Parathyroid adenoma (tissue), 2 donors: ENCODE data around the gene GHR.
A peak's percentile ranks its signal among the peaks of the same experiment; 100 is the strongest.

Experiments
- H2AFZ ChIP-seq: fragments of 300-600 bp; sonication (generic); one replicate; pipeline ENCODE4 v1.7.0; 2017; ENCODE audit warnings: antibody characterized with exemption, mild to moderate bottlenecking
- H3K27ac ChIP-seq: fragments of 300-600 bp; sonication (generic); one replicate; pipeline ENCODE4 v1.7.0; 2017
- H3K27me3 ChIP-seq: fragments of 300-600 bp; sonication (generic); one replicate; pipeline ENCODE4 v1.7.0; 2017; ENCODE audit warnings: low read length; ENCODE audit not compliant: control insufficient read depth, insufficient read depth
- H3K36me3 ChIP-seq: fragments of 300-600 bp; sonication (generic); one replicate; pipeline ENCODE4 v1.7.0; 2017; ENCODE audit warnings: low read length; ENCODE audit not compliant: control insufficient read depth, insufficient read depth
- H3K4me1 ChIP-seq: fragments of 300-600 bp; sonication (generic); one replicate; pipeline ENCODE4 v1.7.0; 2017; ENCODE audit warnings: control low read depth
- H3K4me2 ChIP-seq: fragments of 300-600 bp; sonication (generic); one replicate; pipeline ENCODE4 v1.7.0; 2017; ENCODE audit warnings: low read length
- H3K4me3 ChIP-seq: fragments of 300-600 bp; sonication (generic); one replicate; pipeline ENCODE4 v1.7.0; 2017; ENCODE audit warnings: low read depth, low read length
- H3K79me2 ChIP-seq: fragments of 300-600 bp; sonication (generic); one replicate; pipeline ENCODE4 v1.7.0; 2017; ENCODE audit warnings: control low read depth
- H3K9ac ChIP-seq: fragments of 300-600 bp; sonication (generic); one replicate; pipeline ENCODE4 v1.7.0; 2017; ENCODE audit warnings: mild to moderate bottlenecking
- H3K9me3 ChIP-seq: fragments of 300-600 bp; sonication (generic); one replicate; pipeline ENCODE4 v1.7.0; 2017; ENCODE audit warnings: low read length; ENCODE audit not compliant: control insufficient read depth
- TF ChIP-seq, protein P1 (sequence below): fragments of 300-600 bp; sonication (generic); IDR thresholded peaks from one replicate; pipeline ENCODE4 v1.7.0; 2017; ENCODE audit warnings: antibody characterized with exemption, mild to moderate bottlenecking
- donor health status: primary hyperparathyroidism.

GHR gene

GRCh38 chr5:42582723-42583122, 159.5 kb downstream of the GHR start:
- TF ChIP-seq, protein P1, sequence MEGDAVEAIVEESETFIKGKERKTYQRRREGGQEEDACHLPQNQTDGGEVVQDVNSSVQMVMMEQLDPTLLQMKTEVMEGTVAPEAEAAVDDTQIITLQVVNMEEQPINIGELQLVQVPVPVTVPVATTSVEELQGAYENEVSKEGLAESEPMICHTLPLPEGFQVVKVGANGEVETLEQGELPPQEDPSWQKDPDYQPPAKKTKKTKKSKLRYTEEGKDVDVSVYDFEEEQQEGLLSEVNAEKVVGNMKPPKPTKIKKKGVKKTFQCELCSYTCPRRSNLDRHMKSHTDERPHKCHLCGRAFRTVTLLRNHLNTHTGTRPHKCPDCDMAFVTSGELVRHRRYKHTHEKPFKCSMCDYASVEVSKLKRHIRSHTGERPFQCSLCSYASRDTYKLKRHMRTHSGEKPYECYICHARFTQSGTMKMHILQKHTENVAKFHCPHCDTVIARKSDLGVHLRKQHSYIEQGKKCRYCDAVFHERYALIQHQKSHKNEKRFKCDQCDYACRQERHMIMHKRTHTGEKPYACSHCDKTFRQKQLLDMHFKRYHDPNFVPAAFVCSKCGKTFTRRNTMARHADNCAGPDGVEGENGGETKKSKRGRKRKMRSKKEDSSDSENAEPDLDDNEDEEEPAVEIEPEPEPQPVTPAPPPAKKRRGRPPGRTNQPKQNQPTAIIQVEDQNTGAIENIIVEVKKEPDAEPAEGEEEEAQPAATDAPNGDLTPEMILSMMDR, result no peak
- H3K9ac ChIP-seq, result no peak overlapping the region
- no peaks in the 10 kb centered on the region for H3K27me3 ChIP-seq
- no peaks in the 10 kb centered on the region for H3K36me3 ChIP-seq
- H2AFZ ChIP-seq, result no peak overlapping the region
- H3K4me2 ChIP-seq, result no peak overlapping the region
- H3K79me2 ChIP-seq, result no peaks in the 10 kb centered on the region
- peaks cover 14% of the 10 kb centered on the region for H3K4me1 ChIP-seq
- H3K9me3 ChIP-seq, result no peaks in the 10 kb centered on the region
- H3K27ac ChIP-seq, result no peak overlapping the region
- H3K4me3 ChIP-seq, result no peak overlapping the region

- Histone ChIP-seq H3K4me3 (no peak overlapping the region), H3K9me3 (no peaks in the 10 kb centered on the region), H3K79me2 (no peaks in the 10 kb centered on the region), H2AFZ (peak overlapping the region; percentile 51), H3K27me3 (no peaks in the 10 kb centered on the region), H3K4me1 (peaks cover 18% of the 10 kb centered on the region), H3K27ac (no peak overlapping the region), H3K4me2 (no peak overlapping the region), H3K9ac (no peak overlapping the region), H3K36me3 (no peaks in the 10 kb centered on the region)
- TF ChIP-seq, protein P1, result peak; percentile 91
Observed at GRCh38 chr5:42583322-42583721, 160.1 kb downstream of the GHR start.

- no peak overlapping the region for H3K27ac ChIP-seq
- TF ChIP-seq, protein P1, result no peak
- H3K36me3 ChIP-seq, result no peaks in the 10 kb centered on the region
- peak overlapping the region; percentile 48 for H2AFZ ChIP-seq
- H3K4me3 ChIP-seq, result no peak overlapping the region
- H3K27me3 ChIP-seq, result no peaks in the 10 kb centered on the region
- peak overlapping the region; percentile 45 for H3K4me2 ChIP-seq
- H3K4me1 ChIP-seq, result peaks cover 22% of the 10 kb centered on the region
- H3K9me3 ChIP-seq, result no peaks in the 10 kb centered on the region
- H3K9ac ChIP-seq, result no peak overlapping the region
- H3K79me2 ChIP-seq, result no peaks in the 10 kb centered on the region
Observed at GRCh38 chr5:42586625-42587024, 163.4 kb downstream of the GHR start.

- Histone ChIP-seq H3K27me3 (no peaks in the 10 kb centered on the region), H3K9me3 (no peaks in the 10 kb centered on the region), H2AFZ (peak overlapping the region; percentile 65), H3K4me2 (no peak overlapping the region), H3K27ac (no peak overlapping the region), H3K4me1 (peaks cover 22% of the 10 kb centered on the region), H3K4me3 (no peak overlapping the region), H3K36me3 (no peaks in the 10 kb centered on the region), H3K9ac (no peak overlapping the region), H3K79me2 (no peaks in the 10 kb centered on the region)
- TF ChIP-seq, protein P1, result no peak
Observed at GRCh38 chr5:42587096-42587723, 164.0 kb downstream of the GHR start.

DNA sequence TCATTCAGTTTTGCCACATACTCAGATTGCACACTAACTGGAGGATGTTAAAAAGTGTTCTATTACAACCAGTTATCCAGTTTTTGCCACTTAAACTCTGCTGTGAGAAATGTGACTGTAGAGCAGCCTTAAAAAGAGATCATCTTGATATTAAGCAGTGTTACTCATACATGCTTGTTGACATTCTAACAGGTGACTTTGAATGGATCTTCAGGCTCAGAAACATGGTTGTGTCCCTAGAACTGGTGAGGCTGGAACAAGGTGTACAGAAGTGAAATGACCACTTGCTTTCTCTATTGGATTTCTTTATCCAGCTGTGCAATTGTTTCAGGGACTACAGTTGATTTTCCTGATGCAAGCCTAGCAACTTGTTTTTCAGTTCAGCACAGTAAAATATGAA, 167.3 kb downstream of the GHR start:
- Histone ChIP-seq H3K4me3 (no peak overlapping the region), H3K27ac (no peak overlapping the region), H3K4me1 (peaks cover 22% of the 10 kb centered on the region)

More for the DNA sequence above, 167.3 kb downstream of the GHR start:
- Histone ChIP-seq H3K27me3 (no peaks in the 10 kb centered on the region), H2AFZ (no peak overlapping the region), H3K9me3 (no peaks in the 10 kb centered on the region), H3K79me2 (no peaks in the 10 kb centered on the region), H3K9ac (no peak overlapping the region), H3K4me2 (no peak overlapping the region), H3K36me3 (no peaks in the 10 kb centered on the region)
- TF ChIP-seq, protein P1, result no peak
